SKM-1 treated with dmso at 0.1 percent for 144 hours (cell line): Measurements from ENCODE around the gene CPNE1.

ENCODE experiments used
- DNase-seq: peaks from one replicate; lab custom pipeline; 2025; ENCODE audit not compliant: unreplicated experiment; lab: John Stamatoyannopoulos, UW

CPNE1 gene

DNA sequence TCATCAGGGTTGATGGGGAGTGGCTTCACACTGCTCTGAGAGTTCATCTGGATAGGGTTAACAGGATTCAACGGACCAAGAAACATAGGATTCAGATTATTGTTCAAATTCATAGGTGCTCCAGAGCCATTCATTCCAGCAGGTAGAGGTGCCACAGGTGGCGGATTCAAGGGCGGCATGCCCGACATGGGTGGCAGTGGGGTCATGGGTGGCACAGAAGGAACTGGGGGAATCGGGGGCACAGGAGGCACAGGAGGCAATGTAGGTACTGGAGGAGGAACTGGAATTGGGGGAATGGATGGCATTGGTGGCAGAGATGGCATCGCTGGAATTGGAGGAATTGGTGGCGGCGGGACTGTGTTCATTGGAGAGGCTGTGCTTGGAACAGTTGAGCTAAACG, 10.3 kb downstream of the CPNE1 start:
- no peak for DNase-seq

DNA sequence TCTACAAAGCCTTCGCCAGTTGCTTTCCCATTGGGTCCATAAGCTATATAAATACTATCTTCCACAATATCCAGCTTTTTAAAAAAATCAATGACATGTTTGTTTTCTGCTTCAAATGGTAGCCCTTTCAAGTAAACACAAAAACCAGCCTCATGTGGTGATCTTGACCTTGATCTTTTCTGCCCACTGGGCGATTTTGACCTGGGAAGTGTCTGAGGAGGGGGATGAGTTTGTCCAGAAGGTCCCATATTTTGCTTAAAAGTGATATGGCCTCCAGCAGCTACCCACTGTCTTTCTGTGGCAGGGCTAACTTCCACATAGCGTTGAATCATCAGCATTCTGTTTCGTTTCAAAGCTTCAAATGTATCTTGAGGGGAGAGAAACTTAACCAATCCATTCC, 10.8 kb downstream of the CPNE1 start:
- DNase-seq, result no peak

DNA sequence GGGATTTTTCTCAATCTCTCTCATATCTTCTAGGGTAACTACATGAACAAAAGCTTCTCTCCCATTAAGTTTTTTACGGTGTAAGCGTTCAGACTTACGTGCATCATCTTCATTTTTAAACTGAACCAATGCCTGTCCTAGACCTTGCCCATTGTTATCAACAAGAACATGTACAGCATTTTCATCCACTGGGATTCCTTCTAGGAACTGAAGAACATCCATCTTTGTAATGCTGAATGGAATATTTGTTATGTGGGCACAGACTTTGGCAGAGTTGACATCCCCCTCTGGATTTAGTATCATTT, 11.3 kb downstream of the CPNE1 start:
- no peak for DNase-seq

GRCh38 chr20:35652641-35653429, 11.9 kb downstream of the CPNE1 start:
- no peak for DNase-seq

DNA sequence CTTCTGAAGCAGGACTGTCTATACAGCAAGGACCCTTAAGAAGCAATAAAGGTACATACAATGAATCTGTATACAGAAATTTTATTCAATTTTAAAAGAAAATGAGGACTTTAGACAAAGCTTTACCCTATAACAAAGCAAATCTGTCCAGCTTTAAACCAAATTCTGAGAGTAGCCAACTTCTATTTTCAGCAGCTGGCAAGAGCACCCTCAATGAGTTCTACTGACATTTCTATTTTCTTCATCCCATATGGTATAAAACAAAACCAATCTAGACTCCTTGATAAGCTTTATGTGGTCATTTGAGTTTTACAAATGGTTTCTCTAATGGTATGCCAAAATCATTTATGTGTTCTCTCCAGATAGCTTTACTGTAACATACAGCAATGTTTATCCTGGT, 12.7 kb downstream of the CPNE1 start:
- no peak for DNase-seq

- DNase-seq, result no peak
Measured at GRCh38 chr20:35650632-35651031, 14.1 kb downstream of the CPNE1 start.

DNA sequence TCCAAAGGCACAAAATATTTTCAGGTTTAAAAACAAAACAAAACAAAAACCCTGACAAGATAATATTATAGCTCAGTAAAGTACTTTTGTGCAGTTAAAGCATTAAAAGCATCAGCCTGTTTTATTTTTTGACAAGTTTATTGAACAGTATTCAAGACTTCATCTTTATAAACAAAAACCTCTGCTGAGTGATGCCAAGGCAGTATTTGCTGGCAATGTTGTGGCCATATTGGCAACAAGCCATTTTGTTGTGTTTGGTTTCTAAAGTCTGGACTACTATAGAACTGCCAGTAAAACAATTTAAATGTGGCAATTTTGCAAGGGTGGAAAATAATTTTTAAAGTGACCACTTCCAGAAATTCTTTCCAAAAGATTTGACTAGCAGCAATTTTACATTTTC, 15.9 kb downstream of the CPNE1 start:
- DNase-seq, result no peak

DNA sequence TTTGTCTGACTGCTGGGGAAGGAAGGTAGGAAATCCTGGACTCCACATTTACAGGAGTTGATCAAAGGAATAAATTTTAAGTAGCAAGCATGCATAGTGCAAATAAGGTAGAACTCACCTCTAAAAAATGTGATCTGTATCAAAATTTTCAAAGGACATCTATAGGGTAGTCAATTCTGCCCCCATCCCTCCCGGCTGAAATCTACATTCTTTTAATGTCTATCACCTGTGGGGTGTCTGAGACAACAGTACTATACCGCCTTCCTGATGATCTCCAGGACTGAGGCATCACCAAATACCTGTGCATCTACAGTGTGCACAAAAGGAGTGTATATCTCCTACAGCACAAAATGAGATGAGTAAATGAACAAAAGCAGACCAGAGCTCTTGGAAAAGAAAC, 19.9 kb downstream of the CPNE1 start:
- no peak for DNase-seq

GRCh38 chr20:35643045-35643444, 21.7 kb downstream of the CPNE1 start:
- DNase-seq, result no peak

- DNase-seq, result no peak
Measured at GRCh38 chr20:35641743-35642142, 23.0 kb downstream of the CPNE1 start.

GRCh38 chr20:35640724-35641123, 24.0 kb downstream of the CPNE1 start:
- no peak for DNase-seq

GRCh38 chr20:35638751-35639150, 25.9 kb downstream of the CPNE1 start:
- no peak for DNase-seq

DNA sequence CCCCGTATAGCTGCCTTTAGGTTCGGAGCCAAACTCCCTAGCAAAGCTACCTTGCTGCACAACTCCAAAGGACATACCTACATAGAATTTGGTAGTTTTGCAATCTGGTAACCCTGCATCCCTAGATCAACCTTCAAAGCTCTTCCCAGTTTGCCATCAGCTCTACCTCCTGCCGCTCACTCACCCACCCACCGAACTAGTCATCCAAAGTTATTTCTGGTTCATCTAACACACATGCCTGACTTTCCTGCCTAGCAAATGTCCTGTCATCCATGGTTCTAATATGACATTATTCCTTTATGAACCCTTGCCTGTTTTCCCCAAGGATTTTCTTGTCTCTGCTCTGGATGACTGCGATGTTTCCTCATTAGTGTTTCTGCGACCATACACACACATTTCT, 27.4 kb downstream of the CPNE1 start:
- no peak for DNase-seq

DNA sequence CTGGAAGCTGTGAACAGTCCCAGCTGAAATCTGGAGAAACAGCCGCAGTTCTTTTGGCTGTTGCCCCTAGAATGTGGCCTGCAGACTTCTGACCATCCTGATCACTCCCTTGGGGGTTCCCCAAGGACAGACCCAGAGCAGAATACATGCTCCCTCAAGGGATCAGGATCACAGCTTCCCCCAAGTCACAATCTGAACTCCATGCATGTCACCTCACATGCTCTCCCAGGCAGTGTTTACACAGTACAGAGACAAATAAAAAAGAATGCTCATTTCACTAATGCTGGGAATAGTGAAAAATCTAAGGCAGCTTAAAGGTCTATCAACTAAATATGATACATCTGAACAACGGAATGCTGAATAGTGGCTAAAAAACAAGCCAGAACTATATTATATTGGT, 28.6 kb downstream of the CPNE1 start:
- DNase-seq, result no peak

DNA sequence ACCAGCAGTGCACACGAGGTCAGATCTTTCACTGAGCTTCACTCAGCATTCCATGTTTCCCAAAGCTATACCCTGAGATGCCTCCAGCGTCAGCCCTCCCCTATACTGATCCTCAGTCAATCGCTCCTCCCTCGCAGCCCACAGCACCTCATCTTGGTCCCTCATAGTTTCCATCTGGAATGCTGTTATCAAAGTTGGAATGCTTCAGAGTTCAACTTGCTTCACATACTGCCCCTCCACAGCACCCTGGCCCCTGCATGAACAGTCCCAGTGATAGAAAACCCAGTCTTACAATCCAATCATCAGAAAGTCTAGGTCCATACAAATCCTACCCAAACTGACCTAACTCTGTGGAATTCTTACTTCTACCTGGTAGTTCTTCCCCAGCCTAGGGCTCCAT, 29.0 kb downstream of the CPNE1 start:
- DNase-seq, result no peak

- no peak for DNase-seq
Measured at GRCh38 chr20:35632539-35633115, 32.1 kb downstream of the CPNE1 start.

GRCh38 chr20:35630636-35631035, 34.1 kb downstream of the CPNE1 start:
- DNase-seq, result no peak

- peak; percentile 21 for DNase-seq
Measured at GRCh38 chr20:35629427-35630145, 35.1 kb downstream of the CPNE1 start.

DNA sequence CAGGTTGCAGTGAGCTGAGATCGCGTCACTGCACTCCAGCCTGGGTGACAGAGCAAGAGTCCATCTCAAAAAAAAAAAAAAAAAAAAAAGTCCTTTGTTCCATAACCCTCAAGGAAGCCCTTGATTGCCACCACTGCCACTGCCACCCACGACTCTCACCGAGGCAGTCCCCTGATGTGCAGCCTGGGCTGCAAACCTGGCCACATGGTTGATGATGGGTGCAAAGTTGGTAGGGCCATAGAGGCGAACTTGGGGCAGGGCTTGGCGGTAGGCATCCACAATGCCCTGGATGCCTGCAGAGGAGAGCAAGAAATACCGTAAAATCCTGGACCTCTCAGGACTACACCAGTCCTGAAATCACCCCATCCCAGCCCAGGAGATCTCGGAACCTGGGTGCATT, 37.6 kb downstream of the CPNE1 start:
- no peak for DNase-seq

DNA sequence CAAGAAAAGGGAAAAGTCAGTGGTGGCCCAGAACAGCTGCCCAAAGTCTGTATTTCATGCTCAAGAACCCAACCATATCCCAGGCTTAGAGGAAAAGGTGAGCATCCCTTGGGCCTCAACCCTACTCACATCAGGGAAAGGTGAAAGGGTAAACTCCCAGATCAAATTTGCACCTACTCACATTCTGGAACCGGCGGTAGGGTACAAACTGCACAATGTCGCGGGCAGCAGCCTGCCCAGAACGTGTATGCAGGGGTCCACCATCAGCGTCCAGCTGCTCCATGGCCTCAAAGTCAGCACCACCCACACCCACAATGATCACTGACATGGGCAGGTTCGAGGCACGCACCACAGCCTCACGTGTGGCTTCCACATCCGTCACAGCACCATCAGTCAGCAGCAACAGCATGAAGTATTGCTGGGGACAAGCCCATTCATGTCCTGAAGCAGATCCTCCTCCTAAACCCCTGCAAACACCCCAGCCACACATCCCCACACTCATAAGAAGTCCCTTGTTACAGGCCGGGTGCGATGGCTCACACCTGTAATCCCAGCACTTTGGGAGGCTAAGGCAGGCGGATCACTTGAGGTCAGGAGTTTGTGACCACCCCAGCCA, 38.2 kb downstream of the CPNE1 start:
- DNase-seq, result no peak

DNA sequence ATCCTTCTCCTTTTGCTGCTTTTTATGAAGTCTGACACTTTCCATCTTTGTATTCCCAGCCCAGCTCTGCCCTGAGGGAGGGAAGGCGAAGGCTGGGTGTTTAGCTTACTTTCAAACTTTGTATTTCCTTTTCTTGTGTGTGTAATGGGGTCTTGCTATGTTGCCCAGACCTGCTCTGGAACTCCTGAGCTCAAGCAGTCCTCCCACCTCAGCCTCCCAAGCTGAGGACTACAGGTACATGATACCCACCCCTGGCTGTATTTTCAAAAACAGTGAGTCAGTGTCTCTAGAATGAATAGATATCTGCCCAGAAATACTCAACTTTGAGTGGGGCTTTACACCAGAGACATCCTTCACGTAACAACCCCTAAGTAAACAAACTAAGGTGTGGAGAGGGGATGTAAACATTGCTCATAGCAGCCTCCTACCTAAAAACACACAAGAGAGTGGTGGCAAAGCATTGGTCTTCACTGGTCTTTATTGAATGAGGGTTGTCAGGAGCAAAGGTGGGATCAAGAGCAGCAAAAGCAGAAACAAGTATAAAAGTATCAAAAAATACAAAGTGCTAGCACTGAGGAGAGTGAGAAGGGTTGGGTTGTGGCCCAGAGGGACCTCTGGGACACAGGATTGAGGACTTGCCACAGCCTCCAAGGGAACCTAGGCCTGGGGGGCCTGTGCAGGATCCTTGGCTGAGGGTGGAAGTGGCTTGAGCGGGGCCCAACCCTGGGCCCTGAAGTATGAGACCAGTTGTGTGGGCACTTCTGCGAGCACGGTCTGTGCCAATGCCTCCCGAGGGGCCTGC, 38.9 kb downstream of the CPNE1 start:
- no peak for DNase-seq
